ENCODE data around the gene BACE1. TPM values are rescaled to one million over a fixed set of nuclear protein-coding genes. Genes with fewer than 3 reads are reported as not detected.
"Not testable (repeated sequence)": the region's sequence is repeated elsewhere in the genome, so short reads cannot be mapped to it uniquely, and the experiment has no call there.

The BACE1 gene
- total and polyA plus RNA-seq, 2 donors (not counting 1 experiment from before 2014, with no cell fraction given), result 0.06 TPM; not detected in 1

- Mint-ChIP-seq H3K4me3 (peak within 1 kb of the TSS; percentile 71), H3K4me1 (peaks cover 8% of the 10 kb centered on the region), H3K9me3 (ENCODE audit: insufficient read depth) (no peaks in the 10 kb centered on the region), H3K27ac (peak within 1 kb of the TSS; percentile 65), H3K27me3 (no peaks in the 10 kb centered on the region)
- TF ChIP-seq, protein P1, sequence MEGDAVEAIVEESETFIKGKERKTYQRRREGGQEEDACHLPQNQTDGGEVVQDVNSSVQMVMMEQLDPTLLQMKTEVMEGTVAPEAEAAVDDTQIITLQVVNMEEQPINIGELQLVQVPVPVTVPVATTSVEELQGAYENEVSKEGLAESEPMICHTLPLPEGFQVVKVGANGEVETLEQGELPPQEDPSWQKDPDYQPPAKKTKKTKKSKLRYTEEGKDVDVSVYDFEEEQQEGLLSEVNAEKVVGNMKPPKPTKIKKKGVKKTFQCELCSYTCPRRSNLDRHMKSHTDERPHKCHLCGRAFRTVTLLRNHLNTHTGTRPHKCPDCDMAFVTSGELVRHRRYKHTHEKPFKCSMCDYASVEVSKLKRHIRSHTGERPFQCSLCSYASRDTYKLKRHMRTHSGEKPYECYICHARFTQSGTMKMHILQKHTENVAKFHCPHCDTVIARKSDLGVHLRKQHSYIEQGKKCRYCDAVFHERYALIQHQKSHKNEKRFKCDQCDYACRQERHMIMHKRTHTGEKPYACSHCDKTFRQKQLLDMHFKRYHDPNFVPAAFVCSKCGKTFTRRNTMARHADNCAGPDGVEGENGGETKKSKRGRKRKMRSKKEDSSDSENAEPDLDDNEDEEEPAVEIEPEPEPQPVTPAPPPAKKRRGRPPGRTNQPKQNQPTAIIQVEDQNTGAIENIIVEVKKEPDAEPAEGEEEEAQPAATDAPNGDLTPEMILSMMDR (IDR thresholded peaks at IDR 0.05), result no peak
- TF ChIP-seq EZH2 (IDR thresholded peaks at IDR 0.05; ENCODE audit: borderline replicate concordance, insufficient read depth, low read depth, low read length, poor library complexity, severe bottlenecking), result no peak
- H4K20me1 ChIP-seq (ENCODE audit: control insufficient read depth, insufficient read depth, low read length, poor library complexity, severe bottlenecking), result no peaks in the 10 kb centered on the region
- H3K4me3 ChIP-seq (ENCODE audit: control extremely low read depth in 1 of 5, extremely low read depth in 1 of 5, insufficient read depth in 1 of 5, low read depth in 2 of 5, low read length in 4 of 5), result peak within 1 kb of the TSS; percentile 57 to 88 (median 79)
- under 1% methylated on average over 64 of the region's 64 CpGs for WGBS (ENCODE audit: insufficient coverage)
- ChIA-PET CTCF (interaction anchor here (1.0 to 2.1 kb wide), 4 partner anchors 10 to 480 kb away, joined by 4 to 6 read pairs (median 4); partner anchors contain the start of gene BACE1), POLR2A (interaction anchor here (0.6 to 1.7 kb wide), 4 partner anchors 23 to 482 kb away, joined by 3 to 11 read pairs (median 6); no protein-coding TSS in a partner anchor)
- H3K9ac ChIP-seq (ENCODE audit: low read length), result peak within 1 kb of the TSS; percentile 83
- H2AFZ ChIP-seq (ENCODE audit: insufficient read depth, low read depth, low read length, poor library complexity, severe bottlenecking), result peak within 1 kb of the TSS; percentile 90
- peak within 1 kb of the TSS; percentile 84 to 89 for H3K27ac ChIP-seq (ENCODE audit: low read length in 2 of 2)
- no peaks in the 10 kb centered on the region for H3K27me3 ChIP-seq (replicated peaks in 1 of 4; ENCODE audit: control extremely low read depth in 1 of 4, control insufficient read depth in 3 of 4, insufficient read depth in 4 of 4, low read length in 3 of 4)
- peaks cover 7% of the 10 kb centered on the region for H3K79me2 ChIP-seq (ENCODE audit: control insufficient read depth, insufficient read depth, low read length)
- peaks cover 6 to 11% of the 10 kb centered on the region in 2 donors for H3K4me1 ChIP-seq (ENCODE audit: control insufficient read depth in 2 of 2, insufficient read depth in 2 of 2, low read length in 2 of 2)
- intact Hi-C loops (cut with micrococcal nuclease), result loop anchor here (1.0 to 10.0 kb wide), 5 partner anchors 95 to 555 kb away; partner anchors contain the start of genes BUD13, PAFAH1B2, PCSK7 and RNF214
- H3K9me3 ChIP-seq (ENCODE audit: control extremely low read depth in 1 of 3, control insufficient read depth in 2 of 3, insufficient read depth in 1 of 3, low read length in 2 of 3), result no peaks in the 10 kb centered on the region
- ATAC-seq (ENCODE audit: low read depth) (peak; percentile 92), DNase-seq (peak; percentile 97)
- H3K4me2 ChIP-seq (replicated peaks; ENCODE audit: low read depth, low read length, poor library complexity, severe bottlenecking), result peak within 1 kb of the TSS; percentile 79
- H3K36me3 ChIP-seq (replicated peaks in 1 of 2; ENCODE audit: control extremely low read depth in 1 of 2, control insufficient read depth in 1 of 2, extremely low read depth in 1 of 2, insufficient read depth in 2 of 2, low read length in 1 of 2), result no peaks in the 10 kb centered on the region
These were observed 11.7 kb upstream of the BACE1 start, which contains the start of gene CEP164 for GRCh38 chr11:117327567-117328374. Gene CEP164, plus strand, starts transcription at chr11:117327854. Its CDS starts 10,733 bp downstream, at chr11:117338587.

DNA sequence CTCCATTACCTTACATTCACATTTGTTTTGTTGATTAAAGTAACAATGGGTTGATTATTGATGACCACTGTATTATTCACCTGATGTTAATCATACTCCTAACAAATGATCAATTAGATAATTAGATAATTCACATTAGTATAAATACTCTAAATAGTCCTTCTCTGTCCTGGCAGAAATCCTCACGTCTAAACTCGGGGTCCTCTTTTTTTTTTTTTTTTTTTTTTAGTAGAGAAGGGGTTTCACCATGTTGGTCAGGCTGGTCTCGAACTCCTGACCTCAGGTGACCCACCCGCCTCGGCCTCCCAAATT, 11.2 kb upstream of the BACE1 start:
- CTCF ChIA-PET, result interaction anchor here (0.6 to 2.1 kb wide), 4 partner anchors 8 to 96 kb away, joined by 4 to 6 read pairs (median 4); partner anchors contain the start of gene BACE1
- POLR2A ChIA-PET, result interaction anchor here (0.6 to 1.7 kb wide), 3 partner anchors 100 to 482 kb away, joined by 3 to 11 read pairs (median 6); no protein-coding TSS in a partner anchor
- H3K27me3 ChIP-seq (replicated peaks in 1 of 4; ENCODE audit: control extremely low read depth in 1 of 4, control insufficient read depth in 3 of 4, insufficient read depth in 4 of 4, low read length in 3 of 4); DNase-seq; H3K36me3 ChIP-seq (replicated peaks in 1 of 2; ENCODE audit: control extremely low read depth in 1 of 2, control insufficient read depth in 1 of 2, extremely low read depth in 1 of 2, insufficient read depth in 2 of 2, low read length in 1 of 2); H3K27me3 Mint-ChIP-seq; H3K4me1 Mint-ChIP-seq; H3K9me3 Mint-ChIP-seq (ENCODE audit: insufficient read depth); ATAC-seq (ENCODE audit: low read depth); H3K9me3 ChIP-seq (ENCODE audit: control extremely low read depth in 1 of 3, control insufficient read depth in 2 of 3, insufficient read depth in 1 of 3, low read length in 2 of 3); H3K27ac Mint-ChIP-seq; H3K79me2 ChIP-seq (ENCODE audit: control insufficient read depth, insufficient read depth, low read length); H4K20me1 ChIP-seq (ENCODE audit: control insufficient read depth, insufficient read depth, low read length, poor library complexity, severe bottlenecking): not testable (repeated sequence)
- Histone ChIP-seq H3K9ac (ENCODE audit: low read length) (peak overlapping the region; percentile 83), H3K4me2 (replicated peaks; ENCODE audit: low read depth, low read length, poor library complexity, severe bottlenecking) (peak overlapping the region; percentile 79), H2AFZ (ENCODE audit: insufficient read depth, low read depth, low read length, poor library complexity, severe bottlenecking) (peak overlapping the region; percentile 90), H3K27ac (ENCODE audit: low read length in 2 of 2) (peak overlapping the region; percentile 84 to 89), H3K4me1 (ENCODE audit: control insufficient read depth in 2 of 2, insufficient read depth in 2 of 2, low read length in 2 of 2) (peaks cover 6 to 11% of the 10 kb centered on the region in 2 donors), H3K4me3 (ENCODE audit: control extremely low read depth in 1 of 5, extremely low read depth in 1 of 5, insufficient read depth in 1 of 5, low read depth in 2 of 5, low read length in 4 of 5) (peak overlapping the region in 4 of 5 experiments; percentile 58 to 88 (median 80))
- intact Hi-C loops (cut with micrococcal nuclease), result loop anchor here (5.0 to 10.0 kb wide), 3 partner anchors 182 to 540 kb away; partner anchors contain the start of genes PAFAH1B2 and ZPR1
- 39% methylated on average over 3 of the region's 5 CpGs for WGBS (ENCODE audit: insufficient coverage)
- H3K4me3 Mint-ChIP-seq, result peak overlapping the region; percentile 71

Measured in B cell (primary cell).